H9 (cell line): ENCODE data around the gene DMAC2. TPM values are rescaled to one million over a fixed set of nuclear protein-coding genes. Genes with fewer than 3 reads are reported as not detected.

Experiments used
- DNase-seq: peaks from one replicate; pipeline ENCODE4 v3.0.0-alpha.2; 2017
- H2AFZ ChIP-seq: one replicate; pipeline ENCODE4 v1.6.1; 2013; ENCODE audit warnings: mild to moderate bottlenecking, low read length, control low read depth, moderate library complexity
- H2AK5ac ChIP-seq: 2 replicates; pipeline ENCODE4 v1.6.1; 2013; ENCODE audit warnings: low read length, control low read depth, mixed read lengths; ENCODE audit not compliant: insufficient read length
- H2BK120ac ChIP-seq: one replicate; pipeline ENCODE4 v1.6.1; 2013; ENCODE audit warnings: low read depth, mild to moderate bottlenecking, low read length, control low read depth, inconsistent platforms; ENCODE audit not compliant: poor library complexity, severe bottlenecking
- H2BK12ac ChIP-seq: 2 replicates; pipeline ENCODE4 v1.6.1; 2013; ENCODE audit warnings: low read length, control low read depth, mixed read lengths, low read depth; ENCODE audit not compliant: insufficient read length
- H2BK15ac ChIP-seq: 2 replicates; pipeline ENCODE4 v1.6.1; 2013; ENCODE audit warnings: low read depth, low read length, control low read depth
- H2BK20ac ChIP-seq: one replicate; pipeline ENCODE4 v1.6.1; 2013; ENCODE audit warnings: low read depth, mild to moderate bottlenecking, low read length, control low read depth, inconsistent platforms; ENCODE audit not compliant: poor library complexity, severe bottlenecking
- H2BK5ac ChIP-seq: 2 replicates; pipeline ENCODE4 v1.6.1; 2013; ENCODE audit warnings: low read length, control low read depth, mixed read lengths; ENCODE audit not compliant: insufficient read length
- H3K14ac ChIP-seq: 2 replicates; pipeline ENCODE4 v1.6.1; 2013; ENCODE audit warnings: low read length, control low read depth; ENCODE audit not compliant: insufficient read depth
- H3K18ac ChIP-seq: 2 replicates; pipeline ENCODE4 v1.6.1; 2013; ENCODE audit warnings: low read depth, mild to moderate bottlenecking, mixed read lengths, low read length, control low read depth; ENCODE audit not compliant: insufficient read length
- H3K23ac ChIP-seq: 2 replicates; pipeline ENCODE4 v1.6.1; 2013; ENCODE audit warnings: low read length, control low read depth, mixed read lengths, low read depth; ENCODE audit not compliant: insufficient read length
- H3K23me2 ChIP-seq: 2 replicates; pipeline ENCODE4 v1.6.1; 2013; ENCODE audit warnings: low read depth, mild to moderate bottlenecking, mixed read lengths, low read length, control low read depth; ENCODE audit not compliant: insufficient read length, poor library complexity, severe bottlenecking
- H3K27ac ChIP-seq: 2 replicates; pipeline ENCODE4 v1.5.1; 2013; ENCODE audit warnings: low read length, control low read depth, mixed read lengths, low read depth; ENCODE audit not compliant: insufficient read length
- H3K27me3 ChIP-seq: 2 replicates; pipeline ENCODE4 v1.6.1; 2013; ENCODE audit warnings: low read length, control low read depth, inconsistent platforms; ENCODE audit not compliant: insufficient read depth
- H3K4ac ChIP-seq: 2 replicates; pipeline ENCODE4 v1.6.1; 2013; ENCODE audit warnings: low read depth, mild to moderate bottlenecking, control low read depth, inconsistent platforms, low read length, moderate library complexity
- H3K4me1 ChIP-seq: 2 replicates; pipeline ENCODE4 v1.6.1; 2013; ENCODE audit warnings: low read length, control low read depth, inconsistent platforms; ENCODE audit not compliant: insufficient read depth
- H3K4me2 ChIP-seq: 2 replicates; pipeline ENCODE4 v1.6.1; 2013; ENCODE audit warnings: low read length, control low read depth, mixed read lengths; ENCODE audit not compliant: insufficient read length, insufficient read depth
- H3K56ac ChIP-seq: 2 replicates; pipeline ENCODE4 v1.6.1; 2013; ENCODE audit warnings: low read depth, mild to moderate bottlenecking, mixed read lengths, low read length, control low read depth; ENCODE audit not compliant: insufficient read length
- H3K79me1 ChIP-seq: 2 replicates; pipeline ENCODE4 v1.6.1; 2013; ENCODE audit warnings: low read depth, mild to moderate bottlenecking, moderate library complexity, low read length, control low read depth, inconsistent platforms; ENCODE audit not compliant: insufficient read depth, poor library complexity, severe bottlenecking
- H3K79me2 ChIP-seq: 2 replicates; pipeline ENCODE4 v1.6.1; 2013; ENCODE audit warnings: low read length, control low read depth, inconsistent platforms; ENCODE audit not compliant: insufficient read depth
- H3K9ac ChIP-seq: 2 replicates; pipeline ENCODE4 v1.6.1; 2013; ENCODE audit warnings: low read length, control low read depth, mixed read lengths; ENCODE audit not compliant: insufficient read length; ENCODE audit errors: extremely low read depth
- H3K9me3 ChIP-seq: one replicate; pipeline ENCODE4 v1.6.1; 2013; ENCODE audit warnings: low read depth, low read length, inconsistent platforms; ENCODE audit not compliant: control insufficient read depth
- H3T11ph ChIP-seq: one replicate; pipeline ENCODE4 v1.6.1; 2013; ENCODE audit warnings: mild to moderate bottlenecking, low read length, control low read depth, inconsistent platforms
- H4K20me1 ChIP-seq: one replicate; pipeline ENCODE4 v1.6.1; 2013; ENCODE audit not compliant: control insufficient read depth, insufficient read length, insufficient read depth
- H4K5ac ChIP-seq: 2 replicates; pipeline ENCODE4 v1.6.1; 2013; ENCODE audit warnings: low read depth, mild to moderate bottlenecking, mixed read lengths, low read length, control low read depth; ENCODE audit not compliant: insufficient read length
- H4K8ac ChIP-seq: replicated peaks from 2 replicates; pipeline ENCODE4 v1.6.1; 2013; ENCODE audit warnings: low read length, control low read depth, mixed read lengths, low read depth; ENCODE audit not compliant: insufficient read length
- H4K91ac ChIP-seq: 2 replicates; pipeline ENCODE4 v1.6.1; 2013; ENCODE audit warnings: low read depth, mild to moderate bottlenecking, moderate library complexity, mixed read lengths, low read length, control low read depth; ENCODE audit not compliant: insufficient read length
- H3K27ac Mint-ChIP-seq, 3 experiments: 2 replicates in 2 of 3; 3 replicates in 1 of 3; pipeline ENCODE4 v1.8.0; 2020 to 2021; ENCODE audit warnings: mixed read lengths in 3 of 3, mild to moderate bottlenecking in 1 of 3, moderate library complexity in 1 of 3
- H3K27me3 Mint-ChIP-seq: 2 replicates; pipeline ENCODE4 v1.8.0; 2021; ENCODE audit warnings: low read depth, mild to moderate bottlenecking, moderate library complexity, mixed read lengths
- H3K36me3 Mint-ChIP-seq, 3 experiments: 2 replicates in 2 of 3; 3 replicates in 1 of 3; pipeline ENCODE4 v1.8.0; 2020 to 2021; ENCODE audit warnings: low read depth in 3 of 3, mixed read lengths in 3 of 3; ENCODE audit not compliant: insufficient read depth in 1 of 3
- H3K4me1 Mint-ChIP-seq, 2 experiments: 2 replicates each; pipeline ENCODE4 v1.8.0; 2020; ENCODE audit warnings: mixed read lengths in 2 of 2
- H3K4me3 Mint-ChIP-seq, 2 experiments: 2 replicates in 1 of 2; 3 replicates in 1 of 2; pipeline ENCODE4 v1.8.0; 2020 to 2021; ENCODE audit warnings: mild to moderate bottlenecking in 2 of 2, mixed read lengths in 2 of 2, moderate library complexity in 1 of 2
- H3K9me3 Mint-ChIP-seq, 2 experiments: 2 replicates in 1 of 2; 3 replicates in 1 of 2; pipeline ENCODE4 v1.8.0; 2020; ENCODE audit warnings: mild to moderate bottlenecking in 2 of 2, mixed read lengths in 2 of 2, moderate library complexity in 1 of 2
- CTCF ChIP-seq: fragments of 200-600 bp; sonication (generic); conservative IDR thresholded peaks from 3 replicates; pipeline ENCODE4 v1.8.0; 2021; ENCODE audit warnings: antibody characterized with exemption, mild to moderate bottlenecking
- WGBS: extraction: QIAGEN DNeasy Blood & Tissue Kit; methylation state at CpG from one replicate; pipeline ENCODE4 v1.1.7; 2013; ENCODE audit warnings: missing lambda C conversion rate, low lambda C conversion rate, mixed read lengths; ENCODE audit not compliant: insufficient read length; ENCODE audit errors: extremely low coverage; 5-methylcytosine and 5-hydroxymethylcytosine counted together
- total RNA-seq: library from RNA; stranded (reverse); gene quantifications from 2 replicates; pipeline ENCODE4 v1.2.1, GENCODE V29; 2021

DMAC2 gene
- total RNA-seq, 1 experiment from 2014 or later: 70.5 TPM

- Histone ChIP-seq H2BK5ac (no peak overlapping the region), H3K27ac (no peak overlapping the region), H4K8ac (no peak overlapping the region), H4K5ac (no peak overlapping the region), H2BK15ac (no peak overlapping the region), H2AFZ (no peak overlapping the region), H3K56ac (no peak overlapping the region), H3T11ph (no peak overlapping the region), H3K79me2 (no peaks in the 10 kb centered on the region), H4K20me1 (no peaks in the 10 kb centered on the region), H2BK12ac (no peak overlapping the region), H3K14ac (no peak overlapping the region), H3K9me3 (no peaks in the 10 kb centered on the region), H2AK5ac (no peak overlapping the region), H3K79me1 (no peaks in the 10 kb centered on the region), H3K4me1 (no peaks in the 10 kb centered on the region), H2BK20ac (no peak overlapping the region), H2BK120ac (no peak overlapping the region), H3K27me3 (no peaks in the 10 kb centered on the region), H3K23ac (no peak overlapping the region), H3K9ac (no peak overlapping the region), H3K23me2 (no peaks in the 10 kb centered on the region), H3K4ac (no peak overlapping the region), H3K18ac (no peak overlapping the region), H3K4me2 (no peak overlapping the region), H4K91ac (no peak overlapping the region)
- H3K9me3 Mint-ChIP-seq: no peaks in the 10 kb centered on the region
- no peak for DNase-seq
- TF ChIP-seq CTCF: no peak
- H3K36me3 Mint-ChIP-seq: peaks cover 4 to 59% (median 25%) of the 10 kb centered on the region in 3 experiments; a peak in 6 of 7 replicates
- no peaks in the 10 kb centered on the region for H3K4me1 Mint-ChIP-seq
- no peaks in the 10 kb centered on the region for H3K27me3 Mint-ChIP-seq
- H3K27ac Mint-ChIP-seq: no peak overlapping the region
- WGBS: no CpG with 5 or more reads among the region's 13 CpGs
- no peak overlapping the region for H3K4me3 Mint-ChIP-seq
These were observed 53.3 kb downstream of the DMAC2 start for GRCh38 chr19:41386442-41386841.
